ENCODE measurements around the gene RSAD2. TPM values are rescaled to one million over a fixed set of nuclear protein-coding genes. Genes with fewer than 3 reads are reported as not detected.
A peak's percentile ranks its signal among the peaks of the same experiment; 100 is the strongest.

The RSAD2 gene
- total and polyA plus RNA-seq, 2 experiments from 2014 or later = 0.10 TPM; not detected in 1

- TF ChIP-seq ZNF462 (CRISPR knock-in tag; IDR thresholded peaks at IDR 0.05) = no peak; the same call in 1 of the 2 replicates
Observed at GRCh38 chr2:6940820-6941219, 63.2 kb downstream of the RSAD2 start (continued).

- Histone ChIP-seq H3K4me2 (peak overlapping the region; percentile 36; the same call in 1 of the 2 replicates), H3K36me3 (ENCODE audit: insufficient read depth) (no peaks in the 10 kb centered on the region), H3K9me2 (ENCODE audit: insufficient read depth) (no peaks in the 10 kb centered on the region), H4K20me1 (replicated peaks; ENCODE audit: insufficient read depth) (no peaks in the 10 kb centered on the region), H3K27me3 (ENCODE audit: insufficient read depth) (no peaks in the 10 kb centered on the region), H3K79me2 (replicated peaks; ENCODE audit: insufficient read depth) (no peaks in the 10 kb centered on the region), H2AFZ (no peak overlapping the region), H3K27ac (ENCODE audit: low read depth) (no peak overlapping the region), H3K4me3 (no peak overlapping the region), H3F3A (replicated peaks; ENCODE audit: low read depth) (no peaks in the 10 kb centered on the region), H3K4me1 (ENCODE audit: insufficient read depth) (peaks cover 34% of the 10 kb centered on the region)
- H3K9me3 Mint-ChIP-seq = no peaks in the 10 kb centered on the region; the same call in 1 of the 3 replicates
- H3K27ac Mint-ChIP-seq = no peak overlapping the region
- peaks cover 34% of the 10 kb centered on the region for H3K4me1 Mint-ChIP-seq
- ATAC-seq (no peak), DNase-seq (ENCODE audit: low spot score) (no peak)
- peaks cover 23% of the 10 kb centered on the region for H3K36me3 Mint-ChIP-seq (ENCODE audit: low read depth)
- H3K4me3 Mint-ChIP-seq = no peak overlapping the region
- H3K27me3 Mint-ChIP-seq (ENCODE audit: insufficient read depth, low read depth, poor library complexity) = peaks cover 8% of the 10 kb centered on the region
- no peak for TF ChIP-seq ZNF331 (CRISPR knock-in tag; IDR thresholded peaks at IDR 0.05; ENCODE audit: low read depth)
- no peak for TF ChIP-seq POLR2AphosphoS5 (IDR thresholded peaks at IDR 0.05; ENCODE audit: low read depth)
- no peak for TF ChIP-seq CTCF (conservative IDR thresholded peaks at IDR 0.05; ENCODE audit: low read depth in 2 of 2)
- TF ChIP-seq JUNB (IDR thresholded peaks at IDR 0.05; ENCODE audit: unreplicated experiment) = no peak
- TF ChIP-seq EZH2 (IDR thresholded peaks at IDR 0.05; ENCODE audit: low read depth, unreplicated experiment) = no peak
- no peak for TF ChIP-seq REST (IDR thresholded peaks at IDR 0.05; ENCODE audit: unreplicated experiment)
- no peak for TF ChIP-seq EZH2phosphoT487 (IDR thresholded peaks at IDR 0.05; ENCODE audit: unreplicated experiment)
- TF ChIP-seq ETS1 (IDR thresholded peaks at IDR 0.05) = no peak
Observed at GRCh38 chr2:6941299-6942046, 63.9 kb downstream of the RSAD2 start.
